Mesenchymal stem cell (in vitro differentiated cells and primary cell): ENCODE results near the gene PLA2G5.
"Not testable (repeated sequence)": the region's sequence is repeated elsewhere in the genome, so short reads cannot be mapped to it uniquely, and the experiment has no call there.

Experiments
- DNase-seq: peaks from one replicate; pipeline ENCODE4 v3.0.0-alpha.2; 2013
- H2AFZ ChIP-seq: one replicate; pipeline ENCODE4 v1.6.1; 2013; ENCODE audit warnings: low read depth, mild to moderate bottlenecking, control low read depth, inconsistent platforms, low read length, moderate library complexity
- H2AK5ac ChIP-seq: 2 replicates; pipeline ENCODE4 v1.6.1; 2013; ENCODE audit warnings: low read length, moderate library complexity, mild to moderate bottlenecking, inconsistent platforms; ENCODE audit not compliant: severe bottlenecking
- H2BK120ac ChIP-seq: one replicate; pipeline ENCODE4 v1.6.1; 2013; ENCODE audit warnings: low read depth, mild to moderate bottlenecking, inconsistent platforms, low read length, moderate library complexity
- H2BK12ac ChIP-seq, 2 experiments: one replicate each; pipeline ENCODE4 v1.6.1; 2013; ENCODE audit warnings: inconsistent platforms in 2 of 2, low read length in 2 of 2, mild to moderate bottlenecking in 2 of 2, moderate library complexity in 2 of 2, control low read depth in 1 of 2
- H2BK15ac ChIP-seq: one replicate; pipeline ENCODE4 v1.6.1; 2013; ENCODE audit warnings: mild to moderate bottlenecking, low read depth, inconsistent platforms; ENCODE audit not compliant: poor library complexity, severe bottlenecking
- H2BK5ac ChIP-seq: 2 replicates; pipeline ENCODE4 v1.6.1; 2013; ENCODE audit warnings: low read depth, mild to moderate bottlenecking, low read length, control low read depth, inconsistent platforms; ENCODE audit not compliant: poor library complexity, severe bottlenecking
- H3K14ac ChIP-seq, 2 experiments: one replicate each; pipeline ENCODE4 v1.6.1; 2013; ENCODE audit warnings: inconsistent platforms in 2 of 2, low read length in 2 of 2, control low read depth in 1 of 2, mild to moderate bottlenecking in 1 of 2, moderate library complexity in 1 of 2
- H3K18ac ChIP-seq, 2 experiments: one replicate each; pipeline ENCODE4 v1.6.1; 2013; ENCODE audit warnings: inconsistent platforms in 2 of 2, low read length in 2 of 2, control low read depth in 1 of 2, low read depth in 1 of 2, mild to moderate bottlenecking in 1 of 2
- H3K23ac ChIP-seq, 2 experiments: one replicate each; pipeline ENCODE4 v1.6.1; 2013; ENCODE audit warnings: inconsistent platforms in 2 of 2, low read length in 2 of 2, mild to moderate bottlenecking in 2 of 2, moderate library complexity in 2 of 2, control low read depth in 1 of 2
- H3K27ac ChIP-seq: 2 replicates; pipeline ENCODE4 v1.5.1; 2013; ENCODE audit warnings: mild to moderate bottlenecking, moderate library complexity, low read length, control low read depth, inconsistent platforms; ENCODE audit not compliant: poor library complexity, severe bottlenecking
- H3K27me3 ChIP-seq, 2 experiments: 2 replicates each; pipeline versions ENCODE4 v1.6.1 to v1.7.0; 2013; ENCODE audit warnings: low read length in 2 of 2, mild to moderate bottlenecking in 2 of 2, moderate library complexity in 2 of 2, control low read depth in 1 of 2, inconsistent platforms in 1 of 2; ENCODE audit not compliant: control insufficient read depth in 1 of 2, insufficient read depth in 1 of 2
- H3K36me3 ChIP-seq, 2 experiments: 2 replicates each; pipeline versions ENCODE4 v1.6.1 to v1.7.0; 2013; ENCODE audit warnings: low read length in 2 of 2, control low read depth in 1 of 2, inconsistent platforms in 1 of 2, low read depth in 1 of 2, mild to moderate bottlenecking in 1 of 2; ENCODE audit not compliant: insufficient read depth in 2 of 2, control insufficient read depth in 1 of 2
- H3K4ac ChIP-seq, 2 experiments: one replicate each; pipeline ENCODE4 v1.6.1; 2013; ENCODE audit warnings: inconsistent platforms in 2 of 2, low read length in 2 of 2, mild to moderate bottlenecking in 2 of 2, moderate library complexity in 2 of 2, control low read depth in 1 of 2, low read depth in 1 of 2
- H3K4me1 ChIP-seq: 2 replicates; pipeline ENCODE4 v1.6.1; 2013; ENCODE audit warnings: low read depth, low read length, control low read depth; ENCODE audit not compliant: control insufficient read depth, insufficient read depth
- H3K4me2 ChIP-seq: 2 replicates; pipeline ENCODE4 v1.6.1; 2013; ENCODE audit warnings: low read length, mild to moderate bottlenecking, inconsistent platforms; ENCODE audit not compliant: poor library complexity, severe bottlenecking
- H3K4me3 ChIP-seq, 2 experiments: 2 replicates each; pipeline versions ENCODE4 v1.5.1 to v1.7.0; 2013; ENCODE audit warnings: low read length in 2 of 2, mild to moderate bottlenecking in 2 of 2, control low read depth in 1 of 2, low read depth in 1 of 2; ENCODE audit not compliant: insufficient read depth in 1 of 2
- H3K79me1 ChIP-seq: replicated peaks from 2 replicates; pipeline ENCODE4 v1.6.1; 2013; ENCODE audit warnings: mild to moderate bottlenecking, control low read depth, low read length, inconsistent platforms; ENCODE audit not compliant: poor library complexity, severe bottlenecking
- H3K9ac ChIP-seq: 2 replicates; pipeline ENCODE4 v1.7.0; 2013; ENCODE audit warnings: mild to moderate bottlenecking, low read length, moderate library complexity
- H3K9me3 ChIP-seq: 2 replicates; pipeline ENCODE4 v1.7.0; 2013; ENCODE audit warnings: mild to moderate bottlenecking, low read length; ENCODE audit not compliant: control insufficient read depth
- H4K8ac ChIP-seq: one replicate; pipeline ENCODE4 v1.6.1; 2013; ENCODE audit warnings: inconsistent platforms, mild to moderate bottlenecking, low read length, moderate library complexity
- H4K91ac ChIP-seq: one replicate; pipeline ENCODE4 v1.6.1; 2013; ENCODE audit warnings: mild to moderate bottlenecking, low read length, inconsistent platforms
- WGBS: methylation state at CpG from one replicate; pipeline ENCODE4 v1.1.7; 2013; ENCODE audit warnings: mixed read lengths; 5-methylcytosine and 5-hydroxymethylcytosine counted together

PLA2G5 gene

GRCh38 chr1:20030436-20031151 lies 39.4 kb upstream of the PLA2G5 start:
- not testable (repeated sequence) for H3K27me3 ChIP-seq, H3K79me1 ChIP-seq, DNase-seq, H2AFZ ChIP-seq, H3K14ac ChIP-seq, H3K4me3 ChIP-seq, H3K23ac ChIP-seq, H3K4ac ChIP-seq, H2AK5ac ChIP-seq, H3K27ac ChIP-seq, H4K8ac ChIP-seq, H2BK120ac ChIP-seq, H2BK12ac ChIP-seq, H3K4me2 ChIP-seq, H3K9ac ChIP-seq, H2BK5ac ChIP-seq, H4K91ac ChIP-seq, H3K36me3 ChIP-seq, H2BK15ac ChIP-seq, H3K4me1 ChIP-seq, H3K18ac ChIP-seq
- peaks cover 17% of the 10 kb centered on the region for H3K9me3 ChIP-seq
- 72% methylated on average over 5 of the region's 6 CpGs for WGBS

GRCh38 chr1:20031161-20031560 lies 38.8 kb upstream of the PLA2G5 start:
- Histone ChIP-seq H3K4me3 (no peak overlapping the region), H3K23ac (no peak overlapping the region), H3K4me2 (no peak overlapping the region), H3K14ac (no peak overlapping the region), H2BK120ac (no peak overlapping the region), H2AK5ac (no peak overlapping the region), H3K4ac (no peak overlapping the region), H4K91ac (no peak overlapping the region), H4K8ac (no peak overlapping the region), H3K27me3 (peaks cover 0 to 4% of the 10 kb centered on the region in 2 experiments), H2BK15ac (no peak overlapping the region), H3K79me1 (no peaks in the 10 kb centered on the region), H3K36me3 (no peaks in the 10 kb centered on the region), H3K4me1 (no peaks in the 10 kb centered on the region), H2BK5ac (no peak overlapping the region), H3K18ac (no peak overlapping the region), H3K9me3 (peaks cover 21% of the 10 kb centered on the region), H2AFZ (no peak overlapping the region), H2BK12ac (no peak overlapping the region), H3K9ac (no peak overlapping the region), H3K27ac (no peak overlapping the region)
- WGBS = 85% methylated on average over 5 of the region's 5 CpGs
- DNase-seq = no peak

GRCh38 chr1:20031836-20032235 lies 38.2 kb upstream of the PLA2G5 start:
- no peak overlapping the region for H2AK5ac ChIP-seq
- H3K27ac ChIP-seq = no peak overlapping the region
- H4K8ac ChIP-seq = no peak overlapping the region
- H3K9ac ChIP-seq = no peak overlapping the region
- H2BK120ac ChIP-seq = no peak overlapping the region
- no peaks in the 10 kb centered on the region for H3K4me1 ChIP-seq
- no peak overlapping the region for H3K23ac ChIP-seq
- H3K36me3 ChIP-seq = no peaks in the 10 kb centered on the region
- peaks cover 0 to 4% of the 10 kb centered on the region in 2 experiments for H3K27me3 ChIP-seq
- no peak overlapping the region for H4K91ac ChIP-seq
- H3K4me3 ChIP-seq = no peak overlapping the region
- no peak overlapping the region for H3K14ac ChIP-seq
- WGBS = 75% methylated on average over 2 of the region's 2 CpGs
- no peak overlapping the region for H2BK5ac ChIP-seq
- H3K4me2 ChIP-seq = no peak overlapping the region
- no peak overlapping the region for H2BK15ac ChIP-seq
- DNase-seq = no peak
- no peaks in the 10 kb centered on the region for H3K79me1 ChIP-seq
- H2AFZ ChIP-seq = no peak overlapping the region
- H2BK12ac ChIP-seq = no peak overlapping the region
- peaks cover 22% of the 10 kb centered on the region for H3K9me3 ChIP-seq
- H3K18ac ChIP-seq = no peak overlapping the region
- no peak overlapping the region for H3K4ac ChIP-seq

- 96% methylated on average over 1 of the region's 1 CpG for WGBS
Measured at GRCh38 chr1:20032425-20032824, 37.6 kb upstream of the PLA2G5 start.

More at GRCh38 chr1:20032425-20032824, 37.6 kb upstream of the PLA2G5 start:
- no peak overlapping the region for H3K4me2 ChIP-seq
- no peak for DNase-seq
- no peak overlapping the region for H3K14ac ChIP-seq
- no peak overlapping the region for H2AK5ac ChIP-seq
- H2BK15ac ChIP-seq = no peak overlapping the region
- H3K36me3 ChIP-seq = no peaks in the 10 kb centered on the region
- no peak overlapping the region for H3K4me3 ChIP-seq
- H3K27me3 ChIP-seq = peaks cover 0 to 4% of the 10 kb centered on the region in 2 experiments
- no peak overlapping the region for H3K27ac ChIP-seq
- H3K23ac ChIP-seq = no peak overlapping the region
- H2AFZ ChIP-seq = no peak overlapping the region
- no peak overlapping the region for H3K9ac ChIP-seq
- H3K18ac ChIP-seq = no peak overlapping the region
- H3K79me1 ChIP-seq = no peaks in the 10 kb centered on the region
- H2BK120ac ChIP-seq = no peak overlapping the region
- H3K4me1 ChIP-seq = no peaks in the 10 kb centered on the region
- no peak overlapping the region for H3K4ac ChIP-seq
- no peak overlapping the region for H4K8ac ChIP-seq
- peaks cover 23% of the 10 kb centered on the region for H3K9me3 ChIP-seq
- H4K91ac ChIP-seq = no peak overlapping the region
- H2BK12ac ChIP-seq = no peak overlapping the region
- H2BK5ac ChIP-seq = no peak overlapping the region
